Gastroesophageal sphincter (tissue), 3 donors: ENCODE measurements around the gene MCM9.

ENCODE experiments used
- CTCF ChIP-seq, 4 experiments: fragments of 200-600 bp in 2 of 4; fragments of 450-650 bp in 2 of 4; sonication (generic) in 1 of 4; IDR thresholded peaks; one replicate each; pipeline ENCODE4 v1.5.1; 2017 to 2019; ENCODE audit warnings: antibody characterized with exemption in 4 of 4, mild to moderate bottlenecking in 2 of 4, moderate library complexity in 2 of 4
- EP300 ChIP-seq: sonication (generic); formaldehyde crosslinking; IDR thresholded peaks from one replicate; pipeline ENCODE4 v1.6.1; 2017; ENCODE audit warnings: antibody characterized with exemption, mild to moderate bottlenecking
- POLR2A ChIP-seq, 2 donors: fragments of 450-650 bp; IDR thresholded peaks; one replicate each; pipeline ENCODE4 v1.6.1; 2017; ENCODE audit warnings: antibody characterized with exemption in 2 of 2, mild to moderate bottlenecking in 2 of 2, moderate library complexity in 1 of 2
- POLR2AphosphoS5 ChIP-seq: sonication (generic); formaldehyde crosslinking; IDR thresholded peaks from one replicate; pipeline ENCODE4 v1.6.1; 2017; ENCODE audit warnings: antibody characterized with exemption

DNA sequence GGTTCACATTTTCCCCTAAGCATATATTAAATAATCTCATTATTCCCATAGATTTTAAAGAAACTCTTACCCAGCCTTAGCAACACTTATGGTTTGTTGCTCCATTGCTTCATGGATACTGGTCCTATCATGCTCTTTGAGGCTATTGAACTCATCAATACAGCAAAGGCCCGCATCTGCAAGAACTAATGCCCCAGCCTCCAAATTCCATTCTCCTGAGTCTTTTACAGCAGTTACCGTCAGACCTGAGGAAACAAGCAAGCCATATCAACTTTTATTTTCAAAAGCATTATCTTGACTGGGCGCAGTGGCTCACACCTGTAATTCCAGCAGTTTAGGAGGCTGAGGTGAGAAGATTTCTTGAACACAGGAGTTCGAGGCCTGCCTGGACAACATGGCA lies 78.7 kb downstream of the MCM9 start:
- TF ChIP-seq CTCF (IDR thresholded peaks at IDR 0.05) (no peak), POLR2A (IDR thresholded peaks at IDR 0.05) (no peak), POLR2AphosphoS5 (no peak), EP300 (no peak)
